Neural progenitor cell (in vitro differentiated cells): Measurements from ENCODE around the gene CCDC85C. TPM values are rescaled to one million over a fixed set of nuclear protein-coding genes. Genes with fewer than 3 reads are reported as not detected.

ENCODE experiments used
- DNase-seq: peaks from one replicate; pipeline ENCODE4 v3.0.0-alpha.2; 2016; ENCODE audit warnings: low spot score
- H2AFZ ChIP-seq: fragments of 200-600 bp; sonication (generic); replicated peaks from 2 replicates; pipeline ENCODE4 v1.6.1; 2016; ENCODE audit warnings: antibody characterized with exemption
- H3F3A ChIP-seq: fragments of 200-600 bp; sonication (generic); 2 replicates; pipeline ENCODE4 v1.6.1; 2016; ENCODE audit warnings: antibody characterized with exemption, low read depth
- H3K27ac ChIP-seq: fragments of 200-600 bp; sonication (generic); 2 replicates; pipeline ENCODE4 v1.5.1; 2016; ENCODE audit warnings: mild to moderate bottlenecking
- H3K27me3 ChIP-seq: fragments of 200-600 bp; sonication (generic); 2 replicates; pipeline ENCODE4 v1.6.1; 2016; ENCODE audit warnings: mild to moderate bottlenecking, moderate library complexity
- H3K36me3 ChIP-seq: fragments of 200-600 bp; sonication (generic); 2 replicates; pipeline ENCODE4 v1.5.1; 2016
- H3K4me1 ChIP-seq: fragments of 200-600 bp; sonication (generic); 2 replicates; pipeline ENCODE4 v1.6.1; 2016; ENCODE audit warnings: mixed run types
- H3K4me2 ChIP-seq: fragments of 200-600 bp; sonication (generic); 2 replicates; pipeline ENCODE4 v1.6.1; 2016
- H3K4me3 ChIP-seq: fragments of 200-600 bp; sonication (generic); 2 replicates; pipeline ENCODE4 v1.5.1; 2016
- H3K79me2 ChIP-seq: fragments of 200-600 bp; sonication (generic); 2 replicates; pipeline ENCODE4 v1.6.1; 2016; ENCODE audit warnings: low read depth
- H3K9ac ChIP-seq: fragments of 200-600 bp; sonication (generic); 2 replicates; pipeline ENCODE4 v1.6.1; 2016
- H3K9me3 ChIP-seq: fragments of 200-600 bp; sonication (generic); 2 replicates; pipeline ENCODE4 v1.5.1; 2016; ENCODE audit warnings: low read depth
- H4K20me1 ChIP-seq: fragments of 200-600 bp; sonication (generic); 2 replicates; pipeline ENCODE4 v1.6.1; 2016; ENCODE audit warnings: low read depth
- H3K27ac Mint-ChIP-seq: 3 replicates; pipeline ENCODE4 v1.8.0; 2021; ENCODE audit warnings: mixed read lengths
- H3K27me3 Mint-ChIP-seq: 2 replicates; pipeline ENCODE4 v1.8.0; 2022; ENCODE audit warnings: low read depth, mild to moderate bottlenecking, inconsistent platforms, moderate library complexity, mixed read lengths; ENCODE audit not compliant: insufficient read depth
- H3K36me3 Mint-ChIP-seq: 3 replicates; pipeline ENCODE4 v1.8.0; 2021; ENCODE audit warnings: mixed read lengths
- H3K4me1 Mint-ChIP-seq: 3 replicates; pipeline ENCODE4 v1.8.0; 2021; ENCODE audit warnings: mixed read lengths
- H3K4me3 Mint-ChIP-seq: 3 replicates; pipeline ENCODE4 v1.8.0; 2021; ENCODE audit warnings: mild to moderate bottlenecking, moderate library complexity, mixed read lengths
- H3K9me3 Mint-ChIP-seq: 3 replicates; pipeline ENCODE4 v1.8.0; 2020; ENCODE audit warnings: mixed read lengths
- EZH2 ChIP-seq: fragments of 200-600 bp; sonication (generic); IDR thresholded peaks from 2 replicates; pipeline ENCODE4 v1.6.1; 2017; ENCODE audit warnings: antibody characterized with exemption, mild to moderate bottlenecking, moderate library complexity
- EZH2phosphoT487 ChIP-seq: fragments of 200-600 bp; sonication (generic); IDR thresholded peaks from 2 replicates; pipeline ENCODE4 v1.6.1; 2017; ENCODE audit warnings: antibody characterized with exemption
- total RNA-seq: library from RNA; depleted of rRNA; stranded (reverse); fragments of >200 nt; gene quantifications from 2 replicates; pipeline ENCODE4 v1.2.3, GENCODE V29; 2015; ENCODE audit warnings: low replicate concordance
- TF ChIP-seq, protein P1 (sequence below): fragments of 200-600 bp; sonication (generic); IDR thresholded peaks from 2 replicates; pipeline ENCODE4 v1.5.1; 2017; ENCODE audit warnings: antibody characterized with exemption, mild to moderate bottlenecking

CCDC85C gene
- total RNA-seq, 1 donor from 2014 or later: 19.0 TPM

DNA sequence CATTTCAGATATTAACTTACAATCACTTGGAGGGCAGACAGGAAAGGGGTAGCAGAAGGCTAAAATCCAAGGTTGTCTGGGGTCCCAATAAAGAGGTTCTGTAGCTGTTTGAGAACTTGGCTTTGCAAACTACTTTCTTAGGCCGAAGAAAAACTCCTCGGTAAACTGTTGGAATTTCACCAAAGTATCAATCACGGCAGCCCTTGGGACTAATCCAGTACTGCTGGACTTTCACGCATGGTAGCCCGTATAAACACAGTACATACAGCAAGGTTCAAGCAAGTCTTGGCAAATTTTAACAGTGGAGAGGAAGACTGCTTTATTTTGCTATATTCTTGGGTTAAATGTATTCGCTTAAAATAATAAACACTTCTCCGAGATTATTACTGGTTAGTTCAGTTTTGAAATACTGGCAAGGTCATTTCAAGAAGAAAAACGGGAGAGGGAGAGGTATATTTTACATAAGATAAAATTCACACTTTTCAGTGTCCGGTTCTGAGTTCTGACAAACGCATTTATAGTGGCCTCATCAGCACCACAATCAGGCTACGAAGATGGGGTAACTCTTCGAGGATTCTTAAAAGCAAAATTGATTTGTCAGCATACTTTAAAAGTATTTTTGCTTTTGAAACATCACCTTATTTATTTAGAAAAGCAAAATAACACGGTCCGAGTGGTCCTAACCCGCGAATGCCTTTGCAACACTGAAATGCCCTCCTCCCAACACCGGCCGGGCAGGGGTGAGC is 124.7 kb downstream of the CCDC85C start:
- peak overlapping the region; percentile 55 for H3K27ac Mint-ChIP-seq
- Histone ChIP-seq H2AFZ (no peak overlapping the region), H3K79me2 (peaks cover 88% of the 10 kb centered on the region)

DNA sequence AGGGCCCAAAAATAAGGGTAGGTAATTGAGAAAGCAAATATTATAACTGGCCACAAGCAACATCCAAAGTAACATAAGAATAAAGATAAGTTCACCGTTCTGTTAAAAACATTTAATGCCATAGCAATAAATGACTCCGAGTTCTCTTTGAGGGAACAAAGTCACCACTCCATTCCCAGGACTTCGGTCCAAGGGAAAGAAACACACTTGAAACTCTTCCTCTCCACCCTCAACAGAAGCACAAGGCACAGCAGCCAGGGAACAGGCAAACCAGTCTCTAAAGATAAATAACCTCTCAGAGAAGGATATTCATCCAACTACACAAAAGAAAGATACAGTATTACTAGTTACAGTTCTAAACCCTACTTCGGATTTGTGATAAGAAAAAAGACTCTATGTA is 125.9 kb downstream of the CCDC85C start:
- H3K27ac ChIP-seq: no peak overlapping the region
- Mint-ChIP-seq H3K4me1 (peaks cover 29% of the 10 kb centered on the region), H3K27me3 (no peaks in the 10 kb centered on the region), H3K36me3 (no peaks in the 10 kb centered on the region), H3K9me3 (no peaks in the 10 kb centered on the region), H3K4me3 (no peak overlapping the region), H3K27ac (no peak overlapping the region)
- H3K4me2 ChIP-seq: no peak overlapping the region
- no peak for DNase-seq
- H3K36me3 ChIP-seq: no peaks in the 10 kb centered on the region
- no peaks in the 10 kb centered on the region for H3K27me3 ChIP-seq
- peaks cover 81% of the 10 kb centered on the region for H4K20me1 ChIP-seq
- no peak overlapping the region for H3K4me3 ChIP-seq
- peaks cover 16% of the 10 kb centered on the region for H3K4me1 ChIP-seq
- no peak overlapping the region for H2AFZ ChIP-seq
- no peak for TF ChIP-seq EZH2
- no peak for TF ChIP-seq EZH2phosphoT487
- TF ChIP-seq, protein P1, sequence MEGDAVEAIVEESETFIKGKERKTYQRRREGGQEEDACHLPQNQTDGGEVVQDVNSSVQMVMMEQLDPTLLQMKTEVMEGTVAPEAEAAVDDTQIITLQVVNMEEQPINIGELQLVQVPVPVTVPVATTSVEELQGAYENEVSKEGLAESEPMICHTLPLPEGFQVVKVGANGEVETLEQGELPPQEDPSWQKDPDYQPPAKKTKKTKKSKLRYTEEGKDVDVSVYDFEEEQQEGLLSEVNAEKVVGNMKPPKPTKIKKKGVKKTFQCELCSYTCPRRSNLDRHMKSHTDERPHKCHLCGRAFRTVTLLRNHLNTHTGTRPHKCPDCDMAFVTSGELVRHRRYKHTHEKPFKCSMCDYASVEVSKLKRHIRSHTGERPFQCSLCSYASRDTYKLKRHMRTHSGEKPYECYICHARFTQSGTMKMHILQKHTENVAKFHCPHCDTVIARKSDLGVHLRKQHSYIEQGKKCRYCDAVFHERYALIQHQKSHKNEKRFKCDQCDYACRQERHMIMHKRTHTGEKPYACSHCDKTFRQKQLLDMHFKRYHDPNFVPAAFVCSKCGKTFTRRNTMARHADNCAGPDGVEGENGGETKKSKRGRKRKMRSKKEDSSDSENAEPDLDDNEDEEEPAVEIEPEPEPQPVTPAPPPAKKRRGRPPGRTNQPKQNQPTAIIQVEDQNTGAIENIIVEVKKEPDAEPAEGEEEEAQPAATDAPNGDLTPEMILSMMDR: no peak
- H3K9ac ChIP-seq: no peak overlapping the region
- H3K9me3 ChIP-seq: no peaks in the 10 kb centered on the region
- H3F3A ChIP-seq: peaks cover 24% of the 10 kb centered on the region
- peaks cover 88% of the 10 kb centered on the region for H3K79me2 ChIP-seq

More for the DNA sequence above, 124.7 kb downstream of the CCDC85C start:
- Histone ChIP-seq H3K27me3 (no peaks in the 10 kb centered on the region), H3K27ac (peak overlapping the region; percentile 83), H3K4me2 (peak overlapping the region; percentile 93), H3K9ac (peak overlapping the region; percentile 49), H3F3A (peaks cover 24% of the 10 kb centered on the region), H3K36me3 (no peaks in the 10 kb centered on the region), H4K20me1 (peaks cover 81% of the 10 kb centered on the region), H3K4me1 (peaks cover 16% of the 10 kb centered on the region), H3K4me3 (peak overlapping the region; percentile 96), H3K9me3 (no peaks in the 10 kb centered on the region)
- Mint-ChIP-seq H3K4me3 (peak overlapping the region; percentile 95), H3K27me3 (no peaks in the 10 kb centered on the region), H3K9me3 (no peaks in the 10 kb centered on the region), H3K4me1 (peaks cover 30% of the 10 kb centered on the region), H3K36me3 (no peaks in the 10 kb centered on the region)
- TF ChIP-seq, protein P1: no peak
- no peak for TF ChIP-seq EZH2
- TF ChIP-seq EZH2phosphoT487: no peak
- DNase-seq: peak; percentile 15

DNA sequence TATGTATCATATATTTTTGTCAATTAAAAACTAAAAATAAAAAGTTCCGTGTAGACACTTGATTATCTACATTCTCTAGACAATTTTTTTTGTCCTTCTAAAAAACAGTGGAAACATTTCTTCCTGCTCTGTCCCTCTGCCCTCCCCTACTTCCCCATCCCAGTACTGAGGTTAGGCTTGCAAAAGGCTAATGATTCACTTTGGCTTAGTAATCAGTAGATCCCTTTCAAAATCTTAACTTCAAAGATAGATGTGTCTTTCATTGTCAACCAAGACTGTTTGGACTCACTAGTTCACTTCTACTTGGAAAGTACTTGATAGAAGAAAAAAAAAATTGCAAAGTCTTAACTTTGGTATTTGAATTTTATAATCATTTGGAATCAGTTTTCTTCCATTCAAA is 127.1 kb downstream of the CCDC85C start:
- no peaks in the 10 kb centered on the region for H3K9me3 Mint-ChIP-seq
- peaks cover 9% of the 10 kb centered on the region for H3K4me1 ChIP-seq
- H3F3A ChIP-seq: peaks cover 22% of the 10 kb centered on the region
- no peak overlapping the region for H2AFZ ChIP-seq
- H3K9me3 ChIP-seq: no peaks in the 10 kb centered on the region
- no peak for DNase-seq
- peaks cover 20% of the 10 kb centered on the region for H3K4me1 Mint-ChIP-seq
- no peak for TF ChIP-seq EZH2
- TF ChIP-seq, protein P1: no peak
- TF ChIP-seq EZH2phosphoT487: no peak
- no peak overlapping the region for H3K27ac ChIP-seq
- H3K4me3 ChIP-seq: no peak overlapping the region
- no peaks in the 10 kb centered on the region for H3K36me3 ChIP-seq
- no peak overlapping the region for H3K27ac Mint-ChIP-seq
- H3K36me3 Mint-ChIP-seq: no peaks in the 10 kb centered on the region
- peaks cover 88% of the 10 kb centered on the region for H3K79me2 ChIP-seq
- no peak overlapping the region for H3K9ac ChIP-seq
- no peaks in the 10 kb centered on the region for H3K27me3 Mint-ChIP-seq
- H3K4me3 Mint-ChIP-seq: no peak overlapping the region
- H4K20me1 ChIP-seq: peaks cover 80% of the 10 kb centered on the region
- no peaks in the 10 kb centered on the region for H3K27me3 ChIP-seq
- no peak overlapping the region for H3K4me2 ChIP-seq
